Measurements from ENCODE around the gene ARHGAP15.

The ARHGAP15 gene

DNA sequence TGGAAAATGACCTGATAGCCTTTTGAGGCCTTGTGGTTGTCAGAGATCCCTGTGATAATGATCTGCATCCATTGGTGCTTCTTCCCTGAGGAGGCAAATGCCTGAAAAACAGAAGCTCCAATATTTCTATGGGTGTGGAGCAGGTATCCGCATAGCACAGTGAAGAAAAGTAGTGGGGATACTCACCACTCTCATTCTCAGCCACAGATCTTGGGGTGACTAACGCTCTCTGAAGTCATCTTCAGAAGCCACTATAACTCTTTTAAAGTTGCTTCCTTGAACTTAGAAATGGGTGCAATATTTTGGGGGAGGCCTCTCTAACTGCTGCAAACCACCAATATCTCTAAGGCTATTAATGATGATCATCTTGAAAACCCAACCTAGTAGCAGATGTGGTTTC lies 46.2 kb downstream of the ARHGAP15 start:
- ChIA-PET CTCF (no interaction called here), POLR2A (ENCODE audit: low non-redundant PET) (no interaction called here)
- DNase-seq (ENCODE audit: low spot score) = no peak
- H3K27ac ChIP-seq = no peak overlapping the region
- no peak for TF ChIP-seq CTCF (conservative IDR thresholded peaks at IDR 0.05; ENCODE audit: low read depth)

- no peak for DNase-seq (ENCODE audit: low spot score)
- ChIA-PET POLR2A (ENCODE audit: low non-redundant PET) (no interaction called here), CTCF (no interaction called here)
- no peak for TF ChIP-seq CTCF (conservative IDR thresholded peaks at IDR 0.05; ENCODE audit: low read depth)
- no peak overlapping the region for H3K27ac ChIP-seq
Measured at GRCh38 chr2:143176606-143177005, 47.4 kb downstream of the ARHGAP15 start.

- POLR2A ChIA-PET (ENCODE audit: low non-redundant PET) = no interaction called here
- no peak overlapping the region for H3K27ac ChIP-seq
- CTCF ChIA-PET = no interaction called here
- DNase-seq (ENCODE audit: low spot score) = no peak
- no peak for TF ChIP-seq CTCF (conservative IDR thresholded peaks at IDR 0.05; ENCODE audit: low read depth)
Measured at GRCh38 chr2:143177096-143177786, 48.0 kb downstream of the ARHGAP15 start.

DNA sequence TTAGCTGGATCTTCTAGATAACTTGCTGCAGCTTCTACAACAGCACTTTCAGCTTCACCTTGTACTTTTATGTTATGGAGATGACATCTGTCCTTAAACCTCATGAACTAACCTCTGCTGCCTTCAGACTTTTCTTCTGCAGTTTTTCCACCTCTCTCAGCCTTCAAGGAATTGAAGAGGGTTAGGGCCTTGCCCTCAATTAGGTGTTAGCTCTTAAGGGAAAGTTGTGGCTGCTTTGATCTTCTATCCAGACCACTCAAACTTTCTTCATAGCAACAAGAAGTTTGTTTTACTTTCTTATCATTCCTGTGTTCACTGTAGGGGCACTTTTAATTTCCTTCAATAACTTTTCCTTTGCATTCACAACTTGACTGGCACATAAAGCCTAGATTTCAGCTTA lies 52.3 kb downstream of the ARHGAP15 start:
- no peak for TF ChIP-seq CTCF (conservative IDR thresholded peaks at IDR 0.05; ENCODE audit: low read depth)
- H3K27ac ChIP-seq = no peak overlapping the region
- ChIA-PET POLR2A (ENCODE audit: low non-redundant PET) (no interaction called here), CTCF (no interaction called here)
- no peak for DNase-seq (ENCODE audit: low spot score)

DNA sequence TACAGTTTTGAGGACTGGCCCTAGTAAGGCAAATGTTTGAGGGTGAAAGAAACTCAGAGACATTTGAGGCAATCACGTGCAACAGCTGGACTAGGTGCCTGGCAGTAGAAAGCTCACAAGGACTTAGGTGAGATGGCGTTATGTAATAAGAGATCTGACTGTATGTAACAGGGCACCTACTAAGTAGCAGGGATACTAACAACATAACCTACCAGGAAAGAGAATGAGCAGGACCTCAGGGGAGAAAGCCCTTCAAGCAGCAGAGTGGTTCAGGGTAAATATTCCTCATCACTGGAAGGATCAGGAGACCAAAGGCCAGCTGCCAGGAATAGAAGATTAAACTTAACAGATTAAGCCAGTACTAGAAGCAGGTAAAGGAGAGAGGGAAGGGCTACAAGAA lies 53.4 kb downstream of the ARHGAP15 start:
- ChIA-PET CTCF (no interaction called here), POLR2A (ENCODE audit: low non-redundant PET) (no interaction called here)
- DNase-seq (ENCODE audit: low spot score) = no peak
- no peak for TF ChIP-seq CTCF (conservative IDR thresholded peaks at IDR 0.05; ENCODE audit: low read depth)
- no peak overlapping the region for H3K27ac ChIP-seq

DNA sequence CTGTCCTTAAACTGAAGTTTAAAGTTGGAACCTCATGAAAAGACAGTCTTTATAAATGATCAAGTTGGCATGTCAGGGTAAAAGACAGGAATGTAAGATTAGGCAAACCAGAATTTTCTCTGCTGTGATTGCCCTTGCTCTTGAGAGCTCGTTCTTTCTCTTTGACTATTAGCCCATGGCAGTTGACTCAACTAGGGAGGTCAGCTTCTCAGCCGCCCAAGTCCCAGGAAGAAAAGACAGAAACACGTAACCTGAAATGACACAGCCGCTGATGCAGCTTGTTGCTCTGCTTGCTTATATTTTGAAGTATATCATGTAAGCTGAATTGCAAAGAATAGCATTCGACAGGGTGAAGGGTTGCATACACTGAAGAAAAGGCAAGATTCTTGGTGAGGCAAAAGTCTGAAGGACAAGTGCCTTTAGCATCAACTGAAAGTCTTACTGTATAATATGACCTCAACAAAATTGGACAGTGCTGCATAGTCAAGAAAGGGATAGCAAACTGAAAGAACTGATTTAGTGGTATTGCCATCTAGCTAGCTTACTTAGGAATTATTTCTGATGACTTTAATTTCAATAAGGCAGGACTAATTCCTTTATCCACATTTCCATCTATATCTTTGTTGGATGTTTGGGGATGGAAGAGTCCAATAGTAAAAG lies 54.7 kb downstream of the ARHGAP15 start:
- no peak overlapping the region for H3K27ac ChIP-seq
- ChIA-PET POLR2A (ENCODE audit: low non-redundant PET) (interaction anchor here (0.6 kb wide), 1 partner anchor 107 kb away, joined by 4 read pairs; no protein-coding TSS in a partner anchor), CTCF (no interaction called here)
- TF ChIP-seq CTCF (conservative IDR thresholded peaks at IDR 0.05; ENCODE audit: low read depth) = no peak
- DNase-seq (ENCODE audit: low spot score) = no peak

All from RWPE1 (cell line).